Measurements from ENCODE around the gene NFILZ. TPM values are rescaled to one million over a fixed set of nuclear protein-coding genes. Genes with fewer than 3 reads are reported as not detected.

The NFILZ gene
- total RNA-seq, 6 experiments from 2014 or later, result not detected

DNA sequence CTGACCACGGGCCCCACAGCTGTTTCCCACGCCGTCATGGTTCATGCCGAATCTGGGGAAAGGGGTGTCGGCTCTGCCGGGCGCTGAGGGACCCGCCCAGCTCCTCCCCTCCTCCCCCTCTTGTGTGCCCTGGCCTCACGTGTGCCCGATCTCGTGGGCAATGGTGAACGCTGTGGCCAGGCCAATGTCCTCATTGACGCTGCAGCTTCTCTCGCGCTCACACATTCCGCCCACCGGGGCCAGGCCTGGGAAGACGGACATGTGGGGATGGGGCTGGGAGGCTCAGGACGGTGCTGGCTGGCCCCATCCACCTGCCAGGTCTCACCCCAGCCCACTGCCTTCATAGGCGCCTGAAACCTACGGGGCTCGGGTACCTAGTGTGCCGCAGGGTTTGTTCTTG lies 34.3 kb upstream of the NFILZ start:
- peaks cover 0 to 5% (median 0%) of the 10 kb centered on the region in 4 donors for H3K4me1 ChIP-seq
- H3K27ac ChIP-seq, result no peak overlapping the region
- H3K36me3 ChIP-seq, result no peaks in the 10 kb centered on the region
- no peak for DNase-seq
- no peak for ATAC-seq
- intact Hi-C loops (cut with DNase I), result no loop called here
- H3K4me3 ChIP-seq, result no peak overlapping the region
- TF ChIP-seq POLR2A (IDR thresholded peaks at IDR 0.05), result no peak
- TF ChIP-seq, protein P1, sequence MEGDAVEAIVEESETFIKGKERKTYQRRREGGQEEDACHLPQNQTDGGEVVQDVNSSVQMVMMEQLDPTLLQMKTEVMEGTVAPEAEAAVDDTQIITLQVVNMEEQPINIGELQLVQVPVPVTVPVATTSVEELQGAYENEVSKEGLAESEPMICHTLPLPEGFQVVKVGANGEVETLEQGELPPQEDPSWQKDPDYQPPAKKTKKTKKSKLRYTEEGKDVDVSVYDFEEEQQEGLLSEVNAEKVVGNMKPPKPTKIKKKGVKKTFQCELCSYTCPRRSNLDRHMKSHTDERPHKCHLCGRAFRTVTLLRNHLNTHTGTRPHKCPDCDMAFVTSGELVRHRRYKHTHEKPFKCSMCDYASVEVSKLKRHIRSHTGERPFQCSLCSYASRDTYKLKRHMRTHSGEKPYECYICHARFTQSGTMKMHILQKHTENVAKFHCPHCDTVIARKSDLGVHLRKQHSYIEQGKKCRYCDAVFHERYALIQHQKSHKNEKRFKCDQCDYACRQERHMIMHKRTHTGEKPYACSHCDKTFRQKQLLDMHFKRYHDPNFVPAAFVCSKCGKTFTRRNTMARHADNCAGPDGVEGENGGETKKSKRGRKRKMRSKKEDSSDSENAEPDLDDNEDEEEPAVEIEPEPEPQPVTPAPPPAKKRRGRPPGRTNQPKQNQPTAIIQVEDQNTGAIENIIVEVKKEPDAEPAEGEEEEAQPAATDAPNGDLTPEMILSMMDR (IDR thresholded peaks at IDR 0.05), result no peak
- no peaks in the 10 kb centered on the region for H3K27me3 ChIP-seq
- H3K9me3 ChIP-seq, result no peaks in the 10 kb centered on the region
- no CpG with 5 or more reads among the region's 23 CpGs for WGBS (ENCODE audit: insufficient coverage, low coverage, low lambda C conversion rate, missing lambda C conversion rate)

DNA sequence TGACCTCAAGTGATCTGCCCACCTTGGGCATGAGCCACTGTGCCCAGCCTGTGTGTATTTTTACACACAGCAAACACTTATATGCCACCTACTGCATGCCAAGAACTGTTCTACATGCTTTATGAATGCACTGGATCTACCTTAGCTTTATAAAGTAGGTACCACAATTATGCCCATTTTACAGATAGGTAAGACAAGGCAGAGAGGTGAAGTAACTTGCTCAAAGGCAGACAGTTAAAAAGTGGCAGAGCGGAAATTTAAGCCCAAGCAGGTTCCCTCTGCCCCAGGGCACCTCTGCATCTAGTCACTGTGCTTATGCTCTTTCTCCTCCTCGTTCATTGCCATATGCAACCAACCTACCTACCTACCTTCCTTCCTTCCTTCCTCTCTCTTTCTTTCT lies 30.4 kb upstream of the NFILZ start:
- DNase-seq (no peak), ATAC-seq (no peak)
- intact Hi-C loops (cut with DNase I), result no loop called here

DNA sequence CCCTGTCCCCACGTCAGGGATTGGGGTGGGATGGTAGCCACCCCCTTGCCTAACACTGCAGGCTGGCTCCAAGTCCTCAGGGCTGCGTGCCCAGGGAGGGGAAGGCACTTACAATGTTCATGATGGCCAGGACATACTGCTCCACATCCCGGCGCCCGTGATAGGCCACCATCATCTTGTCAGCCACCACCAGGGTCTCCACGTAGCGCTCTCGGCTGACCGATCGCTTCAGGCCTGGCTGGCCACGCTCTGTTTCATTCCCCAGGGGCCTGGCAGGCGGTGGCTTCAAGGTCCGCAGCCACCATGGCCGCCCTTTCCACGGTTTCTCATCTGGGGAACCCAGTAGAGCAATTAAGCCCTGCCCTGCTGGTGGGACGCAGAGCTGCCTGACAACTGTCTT lies 29.6 kb upstream of the NFILZ start:
- no peaks in the 10 kb centered on the region for H3K36me3 ChIP-seq

More for the DNA sequence above, 30.4 kb upstream of the NFILZ start:
- no peak for TF ChIP-seq POLR2A (IDR thresholded peaks at IDR 0.05)
- TF ChIP-seq, protein P1 (IDR thresholded peaks at IDR 0.05), result no peak
- no peak overlapping the region for H3K4me3 ChIP-seq
- H3K36me3 ChIP-seq, result no peaks in the 10 kb centered on the region
- no peaks in the 10 kb centered on the region for H3K27me3 ChIP-seq
- H3K27ac ChIP-seq, result no peak overlapping the region
- peaks cover 0 to 10% (median 0%) of the 10 kb centered on the region in 4 donors for H3K4me1 ChIP-seq
- no peaks in the 10 kb centered on the region for H3K9me3 ChIP-seq
- WGBS (ENCODE audit: insufficient coverage, low coverage, low lambda C conversion rate, missing lambda C conversion rate), result 100% methylated on average over 2 of the region's 2 CpGs

DNA sequence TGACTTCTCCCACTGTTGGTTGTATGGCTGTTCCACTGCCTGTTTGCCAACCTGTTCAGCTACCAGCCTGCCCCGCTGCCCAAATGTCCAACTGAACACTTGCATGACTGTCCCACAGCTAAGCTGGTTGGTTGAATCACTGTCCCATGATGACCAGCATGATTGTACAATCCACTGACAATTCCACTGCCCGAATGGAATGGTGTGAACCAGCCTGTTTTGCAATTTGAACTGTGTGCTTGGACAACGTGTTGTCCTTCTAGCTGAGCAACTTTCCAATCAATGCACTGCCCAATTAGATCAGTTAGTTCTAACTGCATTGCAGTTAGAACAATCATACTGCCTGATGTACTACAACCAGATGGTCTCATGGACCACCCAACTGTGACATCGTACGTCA lies 28.6 kb upstream of the NFILZ start:
- ATAC-seq, result peak; percentile 75 to 92 (median 85)

More for the DNA sequence above, 29.6 kb upstream of the NFILZ start:
- DNase-seq (no peak), ATAC-seq (no peak)
- Histone ChIP-seq H3K27ac (no peak overlapping the region), H3K4me3 (no peak overlapping the region), H3K27me3 (no peaks in the 10 kb centered on the region), H3K4me1 (peaks cover 0 to 10% (median 0%) of the 10 kb centered on the region in 4 donors), H3K9me3 (no peaks in the 10 kb centered on the region)
- WGBS (ENCODE audit: insufficient coverage, low coverage, low lambda C conversion rate, missing lambda C conversion rate), result 100% methylated on average over 1 of the region's 16 CpGs
- no peak for TF ChIP-seq POLR2A (IDR thresholded peaks at IDR 0.05)
- TF ChIP-seq, protein P1 (IDR thresholded peaks at IDR 0.05), result no peak
- intact Hi-C loops (cut with DNase I), result no loop called here

More for the DNA sequence above, 28.6 kb upstream of the NFILZ start:
- intact Hi-C loops (cut with DNase I), result no loop called here
- Histone ChIP-seq H3K27ac (peak overlapping the region in 2 of 3 donors; percentile 30 to 38), H3K9me3 (no peaks in the 10 kb centered on the region), H3K27me3 (no peaks in the 10 kb centered on the region), H3K36me3 (no peaks in the 10 kb centered on the region), H3K4me3 (no peak overlapping the region), H3K4me1 (peaks cover 0 to 10% (median 0%) of the 10 kb centered on the region in 4 donors)
- 33% methylated on average over 1 of the region's 5 CpGs for WGBS (ENCODE audit: insufficient coverage, low coverage, low lambda C conversion rate, missing lambda C conversion rate)
- peak in 1 of 3 donors; percentile 71 for DNase-seq
- peak; percentile 36 for TF ChIP-seq POLR2A (IDR thresholded peaks at IDR 0.05)
- TF ChIP-seq, protein P1 (IDR thresholded peaks at IDR 0.05), result no peak
